ENCODE data around the gene PTPRD. TPM values are rescaled to one million over a fixed set of nuclear protein-coding genes. Genes with fewer than 3 reads are reported as not detected.
A peak's percentile ranks its signal among the peaks of the same experiment; 100 is the strongest.
"Not testable (repeated sequence)": the region's sequence is repeated elsewhere in the genome, so short reads cannot be mapped to it uniquely, and the experiment has no call there.

Gene PTPRD
- polyA plus RNA-seq, 4 donors: 2.1 to 5.6 (median 3.9) TPM

DNA sequence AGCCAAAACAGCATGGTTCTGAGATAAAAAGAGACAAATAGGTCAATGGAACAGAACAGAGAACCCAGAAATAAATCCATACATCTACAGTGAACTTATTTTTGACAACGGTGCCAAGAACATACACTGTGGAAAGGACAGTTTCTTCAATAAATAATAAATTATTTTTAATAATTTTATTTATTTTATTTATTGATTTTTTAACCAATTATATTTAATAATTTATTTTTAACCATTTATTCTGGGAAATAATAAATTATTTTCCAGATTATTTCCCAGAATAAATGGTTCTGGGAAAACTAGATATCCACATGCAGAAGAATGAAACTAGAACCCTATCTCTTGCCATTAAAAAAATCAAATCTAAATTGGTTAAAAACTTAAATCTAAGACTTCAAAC is 1669.4 kb downstream of the PTPRD start:
- no peaks in the 10 kb centered on the region for H3K4me1 ChIP-seq (ENCODE audit: control insufficient read depth in 3 of 3, insufficient read depth in 2 of 3, low read depth in 1 of 3, low read length in 2 of 3)
- H3K36me3 ChIP-seq (ENCODE audit: control insufficient read depth in 3 of 3, insufficient read depth in 2 of 3, low read depth in 1 of 3, low read length in 3 of 3): no peaks in the 10 kb centered on the region
- peak; percentile 65 for FAIRE-seq
- DNase-seq: no peak
- no peak overlapping the region for H3K4me3 ChIP-seq (ENCODE audit: low read depth in 1 of 3, low read length in 3 of 3)
- no peak overlapping the region for H3K27ac ChIP-seq (ENCODE audit: low read depth in 1 of 3, low read length in 2 of 3)
- WGBS, 3 donors: 75 to 92% (median 90%) methylated on average over 1 of the region's 1 CpG
- H3K27me3 ChIP-seq (ENCODE audit: control insufficient read depth in 3 of 3, insufficient read depth in 3 of 3, low read length in 3 of 3): no peaks in the 10 kb centered on the region
- no peaks in the 10 kb centered on the region for H3K9me3 ChIP-seq (ENCODE audit: control insufficient read depth in 2 of 2, insufficient read depth in 1 of 2, low read depth in 1 of 2, low read length in 1 of 2)

DNA sequence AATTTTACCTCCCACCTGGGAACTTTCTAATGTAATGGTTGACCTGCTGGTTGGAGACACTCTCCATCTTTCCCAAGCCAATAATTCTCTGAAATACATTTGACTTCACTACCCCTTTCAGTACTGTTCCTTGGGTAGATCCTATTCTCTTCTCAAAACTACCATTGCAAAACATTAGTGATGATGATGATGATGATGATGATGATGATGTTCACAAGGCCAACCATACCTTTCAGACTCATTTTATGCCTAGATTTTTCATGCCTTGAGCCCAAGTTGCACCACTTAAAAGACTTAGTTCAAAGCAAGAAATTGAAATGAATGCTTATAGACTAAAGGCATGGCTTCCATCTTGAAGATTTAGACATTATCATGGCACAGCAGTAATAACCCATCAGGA is 1672.2 kb downstream of the PTPRD start:
- Histone ChIP-seq H3K27me3 (ENCODE audit: control insufficient read depth in 3 of 3, insufficient read depth in 3 of 3, low read length in 3 of 3) (no peaks in the 10 kb centered on the region), H3K4me3 (ENCODE audit: low read depth in 1 of 3, low read length in 3 of 3) (no peak overlapping the region), H3K36me3 (ENCODE audit: control insufficient read depth in 3 of 3, insufficient read depth in 2 of 3, low read depth in 1 of 3, low read length in 3 of 3) (no peaks in the 10 kb centered on the region), H3K27ac (ENCODE audit: low read depth in 1 of 3, low read length in 2 of 3) (no peak overlapping the region), H3K9me3 (ENCODE audit: control insufficient read depth in 2 of 2, insufficient read depth in 1 of 2, low read depth in 1 of 2, low read length in 1 of 2) (no peaks in the 10 kb centered on the region), H3K4me1 (ENCODE audit: control insufficient read depth in 3 of 3, insufficient read depth in 2 of 3, low read depth in 1 of 3, low read length in 2 of 3) (no peaks in the 10 kb centered on the region)
- FAIRE-seq (no peak), DNase-seq (no peak)

DNA sequence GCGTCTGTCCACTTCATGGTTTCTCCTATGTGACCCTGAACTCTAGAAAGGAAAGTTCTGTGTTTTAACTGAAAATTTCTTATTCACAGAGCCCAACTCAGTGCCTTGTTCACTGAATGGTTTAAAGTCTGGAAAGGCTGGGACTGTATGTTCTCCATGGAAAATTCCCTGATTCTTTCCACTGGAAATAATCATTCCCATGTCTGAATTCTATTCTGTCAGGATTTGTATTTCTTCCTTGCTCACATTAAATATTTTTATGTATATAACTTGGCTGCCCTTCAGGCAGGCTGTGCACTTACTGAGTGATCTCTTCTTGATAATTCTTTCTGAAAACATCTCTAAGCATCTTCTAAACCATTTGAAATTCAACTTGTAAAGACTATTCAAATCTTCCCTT is 1686.3 kb downstream of the PTPRD start:
- Histone ChIP-seq H3K4me1 (ENCODE audit: control insufficient read depth in 3 of 3, insufficient read depth in 2 of 3, low read depth in 1 of 3, low read length in 2 of 3) (no peaks in the 10 kb centered on the region), H3K9me3 (ENCODE audit: control insufficient read depth in 2 of 2, insufficient read depth in 1 of 2, low read depth in 1 of 2, low read length in 1 of 2) (no peaks in the 10 kb centered on the region), H3K4me3 (ENCODE audit: low read depth in 1 of 3, low read length in 3 of 3) (no peak overlapping the region), H3K27me3 (ENCODE audit: control insufficient read depth in 3 of 3, insufficient read depth in 3 of 3, low read length in 3 of 3) (no peaks in the 10 kb centered on the region), H3K27ac (ENCODE audit: low read depth in 1 of 3, low read length in 2 of 3) (no peak overlapping the region), H3K36me3 (ENCODE audit: control insufficient read depth in 3 of 3, insufficient read depth in 2 of 3, low read depth in 1 of 3, low read length in 3 of 3) (no peaks in the 10 kb centered on the region)
- no peak for DNase-seq
- WGBS, 3 donors: 79 to 98% (median 92%) methylated on average over 1 of the region's 1 CpG
- no peak for FAIRE-seq

DNA sequence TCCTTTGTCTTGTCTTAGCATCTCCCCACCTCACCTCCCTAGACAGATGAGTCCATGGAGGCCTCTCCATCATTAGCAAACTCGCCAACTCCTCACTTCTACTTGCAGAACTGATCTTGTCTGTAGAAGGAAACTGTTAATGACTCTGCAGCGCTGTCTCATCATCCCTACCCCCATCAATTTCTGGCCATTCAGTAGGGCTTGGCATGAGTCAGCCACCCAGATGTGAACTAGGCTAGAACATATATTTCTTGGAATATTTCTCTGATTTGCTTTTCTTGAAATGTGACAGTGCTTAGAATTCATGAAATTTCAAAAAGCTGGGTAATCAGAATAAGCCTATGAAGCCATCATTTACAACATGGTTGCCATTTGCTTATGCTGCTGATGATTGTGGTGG is 1688.2 kb downstream of the PTPRD start:
- DNase-seq: no peak
- Histone ChIP-seq H3K4me1 (ENCODE audit: control insufficient read depth in 3 of 3, insufficient read depth in 2 of 3, low read depth in 1 of 3, low read length in 2 of 3) (no peaks in the 10 kb centered on the region), H3K9me3 (ENCODE audit: control insufficient read depth in 2 of 2, insufficient read depth in 1 of 2, low read depth in 1 of 2, low read length in 1 of 2) (no peaks in the 10 kb centered on the region), H3K27me3 (ENCODE audit: control insufficient read depth in 3 of 3, insufficient read depth in 3 of 3, low read length in 3 of 3) (no peaks in the 10 kb centered on the region), H3K27ac (ENCODE audit: low read depth in 1 of 3, low read length in 2 of 3) (no peak overlapping the region), H3K4me3 (ENCODE audit: low read depth in 1 of 3, low read length in 3 of 3) (no peak overlapping the region), H3K36me3 (ENCODE audit: control insufficient read depth in 3 of 3, insufficient read depth in 2 of 3, low read depth in 1 of 3, low read length in 3 of 3) (no peaks in the 10 kb centered on the region)
- FAIRE-seq: no peak
- WGBS, 3 donors: 78 to 89% (median 86%) methylated on average over 2 of the region's 2 CpGs

DNA sequence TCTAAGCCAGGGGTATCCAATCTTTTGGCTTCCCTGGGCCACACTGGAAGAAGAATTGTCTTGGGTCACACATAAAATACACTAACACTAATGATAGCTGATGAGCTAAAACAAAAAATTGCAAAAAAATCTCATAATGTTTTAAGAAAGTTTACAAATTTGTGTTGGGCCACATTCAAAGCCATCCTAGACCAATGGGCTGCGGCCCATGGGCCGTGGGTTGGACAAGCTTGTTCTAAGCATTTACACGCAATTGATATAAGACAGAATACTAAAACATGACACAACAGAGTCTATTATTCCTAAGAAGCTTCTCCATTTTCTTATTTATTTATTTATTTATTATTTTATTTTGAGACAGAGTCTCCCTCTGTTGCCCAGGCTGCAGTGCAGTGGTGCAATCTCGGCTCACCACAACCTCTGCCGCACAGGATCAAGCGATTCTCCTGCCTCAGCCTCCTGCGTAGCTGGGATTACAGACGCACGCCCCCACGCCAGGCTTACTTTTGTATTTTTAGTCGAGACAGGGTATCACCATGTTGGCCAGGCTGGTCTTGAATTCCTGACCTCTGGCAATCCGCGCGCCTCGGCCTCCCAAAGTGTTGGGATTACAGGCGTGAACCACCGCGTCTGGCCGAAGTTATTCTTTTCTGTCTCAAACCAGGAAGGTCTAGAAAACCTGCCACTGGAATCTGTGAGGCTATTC is 1692.2 kb downstream of the PTPRD start:
- H3K27ac ChIP-seq (ENCODE audit: low read depth in 1 of 3, low read length in 2 of 3); H3K4me1 ChIP-seq (ENCODE audit: control insufficient read depth in 3 of 3, insufficient read depth in 2 of 3, low read depth in 1 of 3, low read length in 2 of 3); FAIRE-seq; H3K4me3 ChIP-seq (ENCODE audit: low read depth in 1 of 3, low read length in 3 of 3); H3K9me3 ChIP-seq (ENCODE audit: control insufficient read depth in 2 of 2, insufficient read depth in 1 of 2, low read depth in 1 of 2, low read length in 1 of 2); H3K27me3 ChIP-seq (ENCODE audit: control insufficient read depth in 3 of 3, insufficient read depth in 3 of 3, low read length in 3 of 3); DNase-seq; H3K36me3 ChIP-seq (ENCODE audit: control insufficient read depth in 3 of 3, insufficient read depth in 2 of 3, low read depth in 1 of 3, low read length in 3 of 3): not testable (repeated sequence)
- 92 to 94% (median 94%) methylated on average over 19 of the region's 19 CpGs for WGBS, 3 donors

DNA sequence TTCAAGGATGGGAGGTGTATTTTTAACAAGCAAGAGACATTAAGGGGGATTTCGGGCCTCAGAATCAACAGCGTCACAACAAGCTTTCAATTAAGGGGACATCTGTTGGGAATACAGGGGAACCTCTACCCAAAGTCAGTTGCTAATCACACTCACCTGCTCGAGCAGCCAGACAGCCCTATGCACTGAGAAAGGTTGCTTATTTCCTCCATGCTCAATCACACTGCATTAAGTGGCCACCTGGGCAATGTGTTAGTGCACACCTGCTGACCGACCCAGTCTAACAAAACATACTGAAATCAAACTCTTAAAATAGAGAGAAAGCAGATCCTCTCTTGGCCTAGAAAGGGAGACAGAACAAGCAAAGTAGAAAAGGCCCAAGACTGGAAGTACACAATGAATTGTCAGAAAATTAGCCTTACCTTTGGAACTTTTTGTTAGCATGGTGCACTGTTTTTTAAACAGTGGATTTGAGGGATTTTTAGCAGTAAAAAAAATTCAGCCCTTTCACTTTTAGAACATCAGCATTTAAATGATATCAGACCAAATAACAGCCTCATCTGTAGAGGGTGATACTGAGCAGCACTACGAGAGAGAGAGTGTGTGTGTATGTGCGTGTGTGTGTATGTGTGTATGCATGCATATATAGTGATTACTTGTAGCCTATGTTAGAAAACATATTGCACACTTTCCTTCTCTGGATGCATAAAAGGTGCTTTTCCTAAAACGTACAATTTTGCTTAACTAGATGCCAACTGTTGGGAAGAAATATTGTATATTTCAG is 1694.7 kb downstream of the PTPRD start:
- DNase-seq (no peak), FAIRE-seq (no peak)
- Histone ChIP-seq H3K27me3 (ENCODE audit: control insufficient read depth in 3 of 3, insufficient read depth in 3 of 3, low read length in 3 of 3) (no peaks in the 10 kb centered on the region), H3K4me1 (ENCODE audit: control insufficient read depth in 3 of 3, insufficient read depth in 2 of 3, low read depth in 1 of 3, low read length in 2 of 3) (no peaks in the 10 kb centered on the region), H3K36me3 (ENCODE audit: control insufficient read depth in 3 of 3, insufficient read depth in 2 of 3, low read depth in 1 of 3, low read length in 3 of 3) (no peaks in the 10 kb centered on the region), H3K9me3 (ENCODE audit: control insufficient read depth in 2 of 2, insufficient read depth in 1 of 2, low read depth in 1 of 2, low read length in 1 of 2) (no peaks in the 10 kb centered on the region), H3K4me3 (ENCODE audit: low read depth in 1 of 3, low read length in 3 of 3) (no peak overlapping the region), H3K27ac (ENCODE audit: low read depth in 1 of 3, low read length in 2 of 3) (no peak overlapping the region)
- WGBS, 3 donors: 66 to 79% (median 69%) methylated on average over 7 of the region's 7 CpGs

DNA sequence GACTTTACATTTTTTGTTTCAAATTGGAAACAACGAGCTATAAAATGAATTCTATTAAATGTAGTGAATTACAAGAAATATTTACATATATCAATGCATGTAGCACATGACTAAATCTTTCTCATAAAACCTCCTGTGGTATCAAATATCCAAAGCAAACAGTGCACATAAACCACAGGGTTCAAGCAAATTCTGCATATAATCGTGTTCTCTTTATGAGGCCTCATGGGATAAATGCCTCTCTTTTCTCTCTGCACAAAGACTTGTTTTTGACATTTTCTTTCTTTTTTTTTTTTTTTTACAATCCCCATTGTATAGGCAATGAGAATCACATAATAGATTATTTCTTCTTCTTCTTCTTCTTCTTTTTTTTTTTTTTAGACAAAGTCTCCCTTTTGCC is 1696.0 kb downstream of the PTPRD start:
- Histone ChIP-seq H3K9me3 (ENCODE audit: control insufficient read depth in 2 of 2, insufficient read depth in 1 of 2, low read depth in 1 of 2, low read length in 1 of 2) (no peaks in the 10 kb centered on the region), H3K4me1 (ENCODE audit: control insufficient read depth in 3 of 3, insufficient read depth in 2 of 3, low read depth in 1 of 3, low read length in 2 of 3) (no peaks in the 10 kb centered on the region), H3K36me3 (ENCODE audit: control insufficient read depth in 3 of 3, insufficient read depth in 2 of 3, low read depth in 1 of 3, low read length in 3 of 3) (no peaks in the 10 kb centered on the region), H3K4me3 (ENCODE audit: low read depth in 1 of 3, low read length in 3 of 3) (no peak overlapping the region), H3K27ac (ENCODE audit: low read depth in 1 of 3, low read length in 2 of 3) (no peak overlapping the region), H3K27me3 (ENCODE audit: control insufficient read depth in 3 of 3, insufficient read depth in 3 of 3, low read length in 3 of 3) (no peaks in the 10 kb centered on the region)
- FAIRE-seq (no peak), DNase-seq (no peak)
- WGBS, 3 donors: 73 to 92% (median 86%) methylated on average over 2 of the region's 2 CpGs

DNA sequence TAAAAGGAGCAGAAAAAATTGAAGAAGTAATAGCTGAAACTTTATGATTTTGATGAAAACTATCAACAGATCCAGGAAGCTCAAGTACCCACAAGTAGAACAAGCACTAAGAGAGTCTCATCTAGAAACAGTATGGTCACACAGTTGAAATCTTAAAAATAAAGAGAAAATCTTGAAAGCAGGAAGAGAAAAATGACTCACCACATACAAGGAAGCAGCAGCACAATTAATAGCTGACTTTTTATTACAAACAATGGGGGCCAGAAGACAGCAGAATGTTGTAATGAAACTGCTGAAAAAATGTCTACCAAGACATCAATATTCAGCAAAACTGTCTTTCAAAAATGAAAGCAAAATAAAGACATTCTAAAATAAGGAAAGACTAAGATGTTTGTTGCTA is 1704.9 kb downstream of the PTPRD start:
- H3K9me3 ChIP-seq (ENCODE audit: control insufficient read depth in 2 of 2, insufficient read depth in 1 of 2, low read depth in 1 of 2, low read length in 1 of 2): no peaks in the 10 kb centered on the region

DNA sequence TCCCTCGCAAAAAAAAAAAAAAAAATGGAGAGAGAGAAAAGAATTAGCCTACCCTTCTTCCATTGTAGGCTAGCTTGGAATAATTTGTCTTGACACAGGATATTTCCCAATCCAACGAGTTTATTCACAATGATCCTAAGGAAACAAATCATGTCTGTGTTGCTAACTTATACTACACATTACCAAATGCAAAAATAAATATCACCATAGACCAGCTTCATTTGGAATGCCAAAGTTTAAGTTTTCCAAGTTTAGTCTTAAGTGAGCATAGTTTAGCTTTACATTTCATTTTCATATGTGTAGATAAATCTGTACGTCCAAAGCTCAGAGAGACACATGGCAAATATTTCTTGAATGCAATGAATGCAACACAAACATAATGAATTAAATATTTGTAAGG is 1707.1 kb downstream of the PTPRD start:
- WGBS, 3 donors: 61 to 86% (median 79%) methylated on average over 3 of the region's 3 CpGs

More for the DNA sequence above, 1704.9 kb downstream of the PTPRD start:
- FAIRE-seq (no peak), DNase-seq (no peak)
- no peaks in the 10 kb centered on the region for H3K27me3 ChIP-seq (ENCODE audit: control insufficient read depth in 3 of 3, insufficient read depth in 3 of 3, low read length in 3 of 3)
- H3K4me3 ChIP-seq (ENCODE audit: low read depth in 1 of 3, low read length in 3 of 3): no peak overlapping the region
- no peaks in the 10 kb centered on the region for H3K4me1 ChIP-seq (ENCODE audit: control insufficient read depth in 3 of 3, insufficient read depth in 2 of 3, low read depth in 1 of 3, low read length in 2 of 3)
- H3K36me3 ChIP-seq (ENCODE audit: control insufficient read depth in 3 of 3, insufficient read depth in 2 of 3, low read depth in 1 of 3, low read length in 3 of 3): no peaks in the 10 kb centered on the region
- no peak overlapping the region for H3K27ac ChIP-seq (ENCODE audit: low read depth in 1 of 3, low read length in 2 of 3)

More for the DNA sequence above, 1707.1 kb downstream of the PTPRD start:
- no peak for FAIRE-seq
- no peak for DNase-seq
- no peaks in the 10 kb centered on the region for H3K27me3 ChIP-seq (ENCODE audit: control insufficient read depth in 3 of 3, insufficient read depth in 3 of 3, low read length in 3 of 3)
- no peaks in the 10 kb centered on the region for H3K9me3 ChIP-seq (ENCODE audit: control insufficient read depth in 2 of 2, insufficient read depth in 1 of 2, low read depth in 1 of 2, low read length in 1 of 2)
- no peak overlapping the region for H3K27ac ChIP-seq (ENCODE audit: low read depth in 1 of 3, low read length in 2 of 3)
- H3K4me3 ChIP-seq (ENCODE audit: low read depth in 1 of 3, low read length in 3 of 3): no peak overlapping the region
- H3K4me1 ChIP-seq (ENCODE audit: control insufficient read depth in 3 of 3, insufficient read depth in 2 of 3, low read depth in 1 of 3, low read length in 2 of 3): no peaks in the 10 kb centered on the region
- no peaks in the 10 kb centered on the region for H3K36me3 ChIP-seq (ENCODE audit: control insufficient read depth in 3 of 3, insufficient read depth in 2 of 3, low read depth in 1 of 3, low read length in 3 of 3)
